Measurements from ENCODE around the gene DGKB. TPM values are rescaled to one million over a fixed set of nuclear protein-coding genes. Genes with fewer than 3 reads are reported as not detected.

DGKB gene
- polyA plus RNA-seq, 1 of the 3 experiments (the other 2 are of a cell fraction): 2.1 TPM

DNA sequence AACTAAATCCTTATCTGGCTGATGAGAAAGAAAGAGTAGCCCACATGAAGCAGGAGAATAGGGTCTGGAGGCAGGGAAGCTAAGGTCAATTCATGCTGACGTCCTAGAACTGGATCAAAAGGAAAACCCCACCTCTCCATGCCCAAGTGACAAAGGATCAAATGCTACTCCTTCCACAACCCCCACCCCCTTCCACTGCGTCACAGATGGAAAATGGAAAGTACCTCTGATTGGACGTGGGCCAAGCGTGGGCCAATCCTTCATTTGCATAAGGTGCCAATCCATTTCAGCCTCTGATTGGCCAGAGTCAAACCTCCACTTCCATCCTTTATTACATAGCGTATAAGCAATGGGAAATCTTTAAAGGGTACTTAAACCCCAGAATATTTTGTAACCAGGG is 481.8 kb downstream of the DGKB start:
- 68% methylated on average over 5 of the region's 5 CpGs for WGBS (ENCODE audit: low lambda C conversion rate)

More for the DNA sequence above, 481.8 kb downstream of the DGKB start:
- H3K4me1 ChIP-seq (ENCODE audit: control insufficient read depth in 1 of 2, insufficient read depth in 2 of 2, low read depth in 1 of 2, low read length in 1 of 2): peaks cover 0 to 4% of the 10 kb centered on the region in 2 experiments; a peak in 2 of 4 replicates
- no peak overlapping the region for H3K4me2 ChIP-seq
- TF ChIP-seq TCF12 (IDR thresholded peaks at IDR 0.05) (no peak), JUND (IDR thresholded peaks at IDR 0.05) (no peak), RFX5 (IDR thresholded peaks at IDR 0.05; ENCODE audit: low read length) (no peak), EZH2phosphoT487 (IDR thresholded peaks at IDR 0.05; ENCODE audit: borderline replicate concordance, low read depth) (no peak), MXI1 (IDR thresholded peaks at IDR 0.05; ENCODE audit: low read depth, low read length) (no peak), YY1 (IDR thresholded peaks at IDR 0.05; ENCODE audit: low read depth) (no peak), RAD21 (IDR thresholded peaks at IDR 0.05; ENCODE audit: low read length) (no peak), TEAD4 (IDR thresholded peaks at IDR 0.05; ENCODE audit: borderline replicate concordance, insufficient read depth) (no peak), RXRA (IDR thresholded peaks at IDR 0.05; ENCODE audit: borderline replicate concordance, low read depth) (no peak), SMC3 (IDR thresholded peaks at IDR 0.05; ENCODE audit: low read depth, low read length) (no peak), MEF2A (IDR thresholded peaks at IDR 0.05; ENCODE audit: borderline replicate concordance, low read depth) (no peak), GABPA (IDR thresholded peaks at IDR 0.05; ENCODE audit: low read depth) (no peak), FOXJ3 (CRISPR knock-in tag; IDR thresholded peaks at IDR 0.05) (no peak), CHD2 (IDR thresholded peaks at IDR 0.05; ENCODE audit: low read length, partially characterized antibody) (no peak)
- TF ChIP-seq, protein P1, sequence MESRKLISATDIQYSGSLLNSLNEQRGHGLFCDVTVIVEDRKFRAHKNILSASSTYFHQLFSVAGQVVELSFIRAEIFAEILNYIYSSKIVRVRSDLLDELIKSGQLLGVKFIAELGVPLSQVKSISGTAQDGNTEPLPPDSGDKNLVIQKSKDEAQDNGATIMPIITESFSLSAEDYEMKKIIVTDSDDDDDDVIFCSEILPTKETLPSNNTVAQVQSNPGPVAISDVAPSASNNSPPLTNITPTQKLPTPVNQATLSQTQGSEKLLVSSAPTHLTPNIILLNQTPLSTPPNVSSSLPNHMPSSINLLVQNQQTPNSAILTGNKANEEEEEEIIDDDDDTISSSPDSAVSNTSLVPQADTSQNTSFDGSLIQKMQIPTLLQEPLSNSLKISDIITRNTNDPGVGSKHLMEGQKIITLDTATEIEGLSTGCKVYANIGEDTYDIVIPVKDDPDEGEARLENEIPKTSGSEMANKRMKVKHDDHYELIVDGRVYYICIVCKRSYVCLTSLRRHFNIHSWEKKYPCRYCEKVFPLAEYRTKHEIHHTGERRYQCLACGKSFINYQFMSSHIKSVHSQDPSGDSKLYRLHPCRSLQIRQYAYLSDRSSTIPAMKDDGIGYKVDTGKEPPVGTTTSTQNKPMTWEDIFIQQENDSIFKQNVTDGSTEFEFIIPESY (IDR thresholded peaks at IDR 0.05; ENCODE audit: borderline replicate concordance, low read depth): no peak
- TF ChIP-seq, protein P2, sequence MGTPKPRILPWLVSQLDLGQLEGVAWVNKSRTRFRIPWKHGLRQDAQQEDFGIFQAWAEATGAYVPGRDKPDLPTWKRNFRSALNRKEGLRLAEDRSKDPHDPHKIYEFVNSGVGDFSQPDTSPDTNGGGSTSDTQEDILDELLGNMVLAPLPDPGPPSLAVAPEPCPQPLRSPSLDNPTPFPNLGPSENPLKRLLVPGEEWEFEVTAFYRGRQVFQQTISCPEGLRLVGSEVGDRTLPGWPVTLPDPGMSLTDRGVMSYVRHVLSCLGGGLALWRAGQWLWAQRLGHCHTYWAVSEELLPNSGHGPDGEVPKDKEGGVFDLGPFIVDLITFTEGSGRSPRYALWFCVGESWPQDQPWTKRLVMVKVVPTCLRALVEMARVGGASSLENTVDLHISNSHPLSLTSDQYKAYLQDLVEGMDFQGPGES (IDR thresholded peaks at IDR 0.05; ENCODE audit: low read depth, low read length): no peak
- TF ChIP-seq, protein P3, sequence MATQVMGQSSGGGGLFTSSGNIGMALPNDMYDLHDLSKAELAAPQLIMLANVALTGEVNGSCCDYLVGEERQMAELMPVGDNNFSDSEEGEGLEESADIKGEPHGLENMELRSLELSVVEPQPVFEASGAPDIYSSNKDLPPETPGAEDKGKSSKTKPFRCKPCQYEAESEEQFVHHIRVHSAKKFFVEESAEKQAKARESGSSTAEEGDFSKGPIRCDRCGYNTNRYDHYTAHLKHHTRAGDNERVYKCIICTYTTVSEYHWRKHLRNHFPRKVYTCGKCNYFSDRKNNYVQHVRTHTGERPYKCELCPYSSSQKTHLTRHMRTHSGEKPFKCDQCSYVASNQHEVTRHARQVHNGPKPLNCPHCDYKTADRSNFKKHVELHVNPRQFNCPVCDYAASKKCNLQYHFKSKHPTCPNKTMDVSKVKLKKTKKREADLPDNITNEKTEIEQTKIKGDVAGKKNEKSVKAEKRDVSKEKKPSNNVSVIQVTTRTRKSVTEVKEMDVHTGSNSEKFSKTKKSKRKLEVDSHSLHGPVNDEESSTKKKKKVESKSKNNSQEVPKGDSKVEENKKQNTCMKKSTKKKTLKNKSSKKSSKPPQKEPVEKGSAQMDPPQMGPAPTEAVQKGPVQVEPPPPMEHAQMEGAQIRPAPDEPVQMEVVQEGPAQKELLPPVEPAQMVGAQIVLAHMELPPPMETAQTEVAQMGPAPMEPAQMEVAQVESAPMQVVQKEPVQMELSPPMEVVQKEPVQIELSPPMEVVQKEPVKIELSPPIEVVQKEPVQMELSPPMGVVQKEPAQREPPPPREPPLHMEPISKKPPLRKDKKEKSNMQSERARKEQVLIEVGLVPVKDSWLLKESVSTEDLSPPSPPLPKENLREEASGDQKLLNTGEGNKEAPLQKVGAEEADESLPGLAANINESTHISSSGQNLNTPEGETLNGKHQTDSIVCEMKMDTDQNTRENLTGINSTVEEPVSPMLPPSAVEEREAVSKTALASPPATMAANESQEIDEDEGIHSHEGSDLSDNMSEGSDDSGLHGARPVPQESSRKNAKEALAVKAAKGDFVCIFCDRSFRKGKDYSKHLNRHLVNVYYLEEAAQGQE (IDR thresholded peaks at IDR 0.05; ENCODE audit: low read depth, low read length): no peak
- TF ChIP-seq, protein P4, sequence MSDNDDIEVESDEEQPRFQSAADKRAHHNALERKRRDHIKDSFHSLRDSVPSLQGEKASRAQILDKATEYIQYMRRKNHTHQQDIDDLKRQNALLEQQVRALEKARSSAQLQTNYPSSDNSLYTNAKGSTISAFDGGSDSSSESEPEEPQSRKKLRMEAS (IDR thresholded peaks at IDR 0.05; ENCODE audit: low read depth): no peak
- H3K27me3 ChIP-seq (ENCODE audit: insufficient read depth): no peaks in the 10 kb centered on the region
- no peaks in the 10 kb centered on the region for H3K36me3 ChIP-seq (replicated peaks in 1 of 2; ENCODE audit: control insufficient read depth in 1 of 2, insufficient read depth in 2 of 2, low read length in 1 of 2)
- no peak overlapping the region for H3K4me3 ChIP-seq (ENCODE audit: low read depth in 2 of 2, low read length in 1 of 2)
- no peak overlapping the region for H3K27ac ChIP-seq (ENCODE audit: low read depth in 2 of 2, low read length in 1 of 2)
- CTCF ChIA-PET: interaction anchor here (0.6 kb wide), 1 partner anchor 11 kb away, joined by 3 read pairs; no protein-coding TSS in a partner anchor
- H3K79me2 ChIP-seq (ENCODE audit: insufficient read depth): no peaks in the 10 kb centered on the region
- H3K9me2 ChIP-seq: peaks cover 4% of the 10 kb centered on the region; the same call in 1 of the 2 replicates
- DNase-seq: no peak
- POLR2A ChIA-PET: no interaction called here
- no peaks in the 10 kb centered on the region for H3K9me3 ChIP-seq
- no peak overlapping the region for H2AFZ ChIP-seq (ENCODE audit: low read depth)
- H3F3A ChIP-seq (replicated peaks; ENCODE audit: insufficient read depth): no peaks in the 10 kb centered on the region
- H4K20me1 ChIP-seq (ENCODE audit: insufficient read depth): no peaks in the 10 kb centered on the region
- no peak overlapping the region for H3K9ac ChIP-seq

Data from SK-N-SH (cell line).